Mesodermal cell (in vitro differentiated cells): ENCODE results near the gene SHANK2.
"Not testable (repeated sequence)": the region's sequence is repeated elsewhere in the genome, so short reads cannot be mapped to it uniquely, and the experiment has no call there.

Experiments
- H3K27ac ChIP-seq: 2 replicates; pipeline ENCODE4 v1.7.0; 2013; ENCODE audit warnings: mild to moderate bottlenecking, low read depth, low read length, moderate library complexity; ENCODE audit not compliant: severe bottlenecking
- H3K36me3 ChIP-seq: 2 replicates; pipeline ENCODE4 v1.7.1; 2013; ENCODE audit warnings: mild to moderate bottlenecking, low read length, moderate library complexity; ENCODE audit not compliant: control insufficient read depth, insufficient read depth
- H3K4me1 ChIP-seq: one replicate; pipeline ENCODE4 v1.7.1; 2013; ENCODE audit warnings: mild to moderate bottlenecking, low read length; ENCODE audit not compliant: insufficient read depth, control insufficient read depth, poor library complexity, severe bottlenecking
- H3K4me3 ChIP-seq: 2 replicates; pipeline ENCODE4 v1.7.0; 2013; ENCODE audit warnings: low read length, control low read depth, mild to moderate bottlenecking; ENCODE audit not compliant: insufficient read depth, poor library complexity, severe bottlenecking; ENCODE audit errors: extremely low read depth
- H3K9me3 ChIP-seq: 2 replicates; pipeline ENCODE4 v1.7.1; 2013; ENCODE audit warnings: mild to moderate bottlenecking, low read length, moderate library complexity; ENCODE audit not compliant: control insufficient read depth
- WGBS, 2 experiments: methylation state at CpG; one replicate each; pipeline ENCODE4 v1.1.5; 2013; ENCODE audit warnings: missing lambda C conversion rate in 2 of 2; ENCODE audit not compliant: insufficient coverage in 2 of 2; 5-methylcytosine and 5-hydroxymethylcytosine counted together

The SHANK2 gene

DNA sequence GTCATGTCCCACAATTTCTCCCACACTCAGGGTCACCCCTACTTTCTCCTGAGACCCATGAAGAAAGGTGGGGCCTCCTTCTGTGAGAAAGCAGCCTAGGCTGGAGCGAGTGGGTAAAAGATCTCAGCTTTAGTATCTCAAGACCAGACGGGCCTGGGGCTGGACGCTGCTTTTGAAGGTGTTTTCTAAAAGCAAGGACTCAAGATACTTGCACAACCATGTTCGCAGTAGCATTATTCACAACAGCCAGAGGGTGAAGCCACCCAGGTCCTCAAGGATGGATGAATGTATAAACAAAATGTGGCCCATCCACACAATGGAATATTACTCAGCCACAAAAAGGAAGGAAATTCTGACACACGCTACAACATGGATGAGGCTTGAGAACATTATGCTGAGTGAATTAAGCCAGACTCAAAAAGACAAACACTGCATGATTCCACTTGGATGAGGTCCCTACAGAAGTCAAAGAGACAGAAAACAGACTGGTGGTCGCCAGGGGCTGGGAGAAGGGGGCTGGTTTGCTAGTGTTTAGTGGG is 10.6 kb downstream of the SHANK2 start:
- no peak overlapping the region for H3K4me3 ChIP-seq
- H3K9me3 ChIP-seq = no peaks in the 10 kb centered on the region
- no peak overlapping the region for H3K27ac ChIP-seq
- H3K4me1 ChIP-seq = peaks cover 17% of the 10 kb centered on the region
- no peaks in the 10 kb centered on the region for H3K36me3 ChIP-seq
- WGBS, 2 experiments = 93 to 98% methylated on average over 4 to 6 of the region's 6 CpGs

DNA sequence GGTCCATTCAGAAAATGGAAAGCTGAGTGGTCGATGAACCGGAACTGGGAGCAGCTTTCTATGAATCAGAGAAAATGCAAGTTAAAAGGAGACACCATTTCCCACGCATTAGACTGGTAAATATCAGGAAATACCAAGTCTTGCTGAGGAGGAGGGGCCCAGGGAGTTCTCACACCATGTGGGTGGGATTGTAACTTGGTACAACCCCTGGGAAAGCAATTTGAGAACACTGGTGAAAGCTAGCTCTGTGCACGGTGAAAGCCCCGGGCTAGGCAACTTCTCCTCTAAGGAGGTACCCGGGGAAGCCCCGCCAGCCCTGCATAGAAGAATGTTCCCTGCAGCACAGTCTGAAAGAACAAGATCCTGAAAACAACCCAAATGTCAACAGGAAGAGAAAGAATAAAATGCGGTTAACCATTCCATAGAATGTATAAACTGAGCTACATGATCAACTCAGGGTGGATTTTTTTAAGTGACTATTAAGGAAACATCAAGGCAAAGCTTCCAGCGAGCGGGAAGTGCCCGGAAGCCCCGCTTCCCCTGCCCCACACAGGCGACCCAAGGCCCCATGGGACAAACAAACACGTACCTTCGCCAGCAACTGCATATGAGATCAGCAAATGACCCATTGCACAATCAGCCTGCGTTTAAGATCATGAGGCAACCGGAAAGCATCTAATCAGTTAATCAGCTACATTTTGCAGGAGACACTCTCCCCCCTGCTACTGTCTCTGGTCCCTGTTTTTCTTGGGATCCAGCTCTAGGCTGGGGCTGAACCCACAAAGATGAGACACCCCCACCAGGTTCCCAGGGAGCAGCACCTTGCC is 11.3 kb downstream of the SHANK2 start:
- no peaks in the 10 kb centered on the region for H3K36me3 ChIP-seq
- WGBS, 2 experiments = 68 to 69% methylated on average over 14 of the region's 17 CpGs
- peaks cover 14% of the 10 kb centered on the region for H3K4me1 ChIP-seq
- peak overlapping the region; percentile 43 for H3K27ac ChIP-seq
- no peaks in the 10 kb centered on the region for H3K9me3 ChIP-seq
- no peak overlapping the region for H3K4me3 ChIP-seq

DNA sequence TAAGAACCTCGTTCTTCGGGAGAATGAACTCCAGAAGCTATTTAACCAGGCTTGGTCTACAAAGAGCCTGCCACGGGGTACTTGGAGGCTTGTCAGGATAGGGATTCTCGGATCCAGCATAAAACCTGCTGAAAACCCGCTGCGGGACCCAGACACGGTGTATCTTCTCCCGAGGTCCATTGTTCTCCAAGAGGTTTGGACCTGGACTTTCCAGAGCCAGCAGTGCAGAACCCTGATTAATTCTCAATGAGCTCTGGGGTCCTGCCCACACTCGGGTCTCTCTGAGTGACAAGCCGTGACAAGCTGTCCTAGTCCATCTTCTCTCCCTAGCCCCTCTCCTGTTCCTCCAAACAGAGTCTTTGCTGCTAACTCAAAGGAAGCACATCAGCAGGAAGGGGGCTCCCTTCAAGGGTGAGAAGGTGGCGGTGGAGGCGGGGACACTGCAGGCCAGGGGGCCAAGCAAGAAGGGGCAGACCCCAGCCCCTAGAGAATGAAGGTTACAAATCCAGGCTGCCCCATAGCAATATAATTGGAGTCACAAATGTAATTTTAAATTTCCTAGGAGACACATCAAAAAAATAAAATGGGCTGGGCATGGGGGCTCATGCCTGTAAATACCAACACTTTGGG is 12.2 kb downstream of the SHANK2 start:
- Histone ChIP-seq H3K4me3 (no peak overlapping the region), H3K4me1 (peaks cover 7% of the 10 kb centered on the region), H3K9me3 (no peaks in the 10 kb centered on the region), H3K27ac (no peak overlapping the region), H3K36me3 (no peaks in the 10 kb centered on the region)
- 94 to 97% methylated on average over 10 to 11 of the region's 12 CpGs for WGBS, 2 experiments

DNA sequence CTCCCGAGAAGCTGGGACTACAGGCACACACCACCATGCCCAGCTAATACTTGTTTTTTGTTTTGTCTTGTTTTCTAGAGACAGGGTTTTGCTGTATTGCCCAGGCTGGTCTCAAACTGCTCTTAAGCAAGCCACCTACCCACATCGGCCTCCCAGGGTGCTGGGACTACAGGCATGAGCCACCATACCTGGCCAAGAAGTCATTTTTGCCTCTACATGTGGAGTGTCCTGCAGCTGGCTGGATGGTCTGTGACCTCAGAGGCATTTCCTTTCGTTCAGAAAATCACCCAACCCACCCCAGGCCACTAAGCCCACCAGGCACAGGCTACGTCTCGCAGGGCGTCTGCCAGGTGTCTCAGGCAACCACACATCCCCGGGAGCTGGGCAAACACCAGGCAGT is 12.8 kb downstream of the SHANK2 start:
- WGBS, 2 experiments = 72 to 85% methylated on average over 4 to 6 of the region's 7 CpGs
- Histone ChIP-seq H3K4me1 (peaks cover 7% of the 10 kb centered on the region), H3K9me3 (no peaks in the 10 kb centered on the region), H3K4me3 (no peak overlapping the region), H3K36me3 (no peaks in the 10 kb centered on the region), H3K27ac (no peak overlapping the region)

DNA sequence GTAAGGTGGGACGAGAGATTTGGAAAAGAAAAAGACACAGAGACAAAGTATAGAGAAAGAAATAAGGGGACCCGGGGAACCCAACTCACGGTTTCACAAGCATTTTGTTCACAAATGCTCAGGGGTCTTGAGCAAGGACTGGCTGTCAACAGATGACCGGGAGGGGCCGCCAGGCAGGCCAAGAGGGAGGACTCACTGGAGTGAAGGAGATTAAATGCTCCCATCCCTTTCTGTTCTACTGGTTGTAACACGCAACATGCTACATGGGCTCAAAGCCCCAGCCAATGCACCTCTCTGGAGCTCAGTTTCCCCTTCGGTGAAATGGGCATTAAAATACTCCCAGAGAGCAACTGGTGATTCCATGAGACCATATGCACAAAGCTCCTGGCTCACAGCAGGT is 13.4 kb downstream of the SHANK2 start:
- Histone ChIP-seq H3K4me1 (peaks cover 7% of the 10 kb centered on the region), H3K9me3 (no peaks in the 10 kb centered on the region), H3K36me3 (no peaks in the 10 kb centered on the region), H3K4me3 (no peak overlapping the region), H3K27ac (no peak overlapping the region)
- WGBS, 2 experiments = 90 to 95% methylated on average over 6 of the region's 7 CpGs

DNA sequence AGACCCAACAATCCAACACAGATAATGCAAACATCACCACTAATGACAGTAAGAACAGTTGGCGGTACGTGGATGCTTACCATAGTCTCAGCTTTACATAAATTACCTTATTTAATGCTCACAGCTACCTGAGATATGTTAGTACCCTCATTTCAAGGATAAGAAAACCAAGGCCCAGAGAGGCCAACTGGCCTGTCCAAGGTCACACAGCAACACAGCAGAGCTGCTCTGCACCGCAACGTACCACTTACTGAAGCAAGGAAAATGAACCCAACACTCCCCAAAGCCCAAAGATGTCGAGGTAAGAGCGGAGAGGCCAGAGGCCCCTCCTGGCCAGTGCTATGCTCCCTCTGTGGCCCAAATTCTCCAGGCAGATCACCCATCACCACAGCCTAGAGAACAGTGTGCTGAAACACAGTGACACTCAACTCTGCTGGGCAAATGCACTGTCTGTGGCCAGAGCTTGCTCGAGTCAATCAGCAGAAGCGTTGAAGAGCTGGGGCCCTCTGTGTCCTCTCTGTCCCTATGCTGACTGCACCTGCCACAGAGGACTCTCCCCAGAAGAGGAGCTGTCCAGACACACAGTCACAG is 14.0 kb downstream of the SHANK2 start:
- Histone ChIP-seq H3K4me1 (peaks cover 7% of the 10 kb centered on the region), H3K36me3 (no peaks in the 10 kb centered on the region), H3K9me3 (no peaks in the 10 kb centered on the region), H3K27ac (no peak overlapping the region), H3K4me3 (no peak overlapping the region)
- WGBS, 2 experiments = 88 to 90% methylated on average over 6 to 8 of the region's 8 CpGs

DNA sequence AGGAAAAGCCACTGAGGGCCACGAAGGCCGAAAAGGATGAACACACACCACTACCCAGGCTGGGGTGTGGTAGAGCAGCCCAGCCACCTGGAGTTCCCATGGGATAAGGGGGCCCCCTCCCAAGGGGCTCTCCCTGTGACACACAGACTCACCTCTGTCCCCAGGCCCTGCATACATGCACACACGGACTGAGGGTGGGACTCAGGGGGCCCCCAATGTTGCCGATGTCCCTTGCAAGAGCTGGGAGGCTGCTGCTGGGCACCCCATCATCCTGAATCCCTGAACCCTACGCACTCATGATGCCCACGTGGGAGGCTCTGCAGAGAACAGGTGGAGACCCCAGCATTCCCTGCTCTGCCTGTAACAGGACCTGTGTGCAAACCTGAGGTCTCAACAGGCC is 14.5 kb downstream of the SHANK2 start:
- H3K4me1 ChIP-seq = peaks cover 7% of the 10 kb centered on the region
- no peak overlapping the region for H3K4me3 ChIP-seq
- H3K36me3 ChIP-seq = no peaks in the 10 kb centered on the region
- no peak overlapping the region for H3K27ac ChIP-seq
- WGBS, 2 experiments = 87 to 90% methylated on average over 4 to 5 of the region's 6 CpGs
- H3K9me3 ChIP-seq = no peaks in the 10 kb centered on the region

DNA sequence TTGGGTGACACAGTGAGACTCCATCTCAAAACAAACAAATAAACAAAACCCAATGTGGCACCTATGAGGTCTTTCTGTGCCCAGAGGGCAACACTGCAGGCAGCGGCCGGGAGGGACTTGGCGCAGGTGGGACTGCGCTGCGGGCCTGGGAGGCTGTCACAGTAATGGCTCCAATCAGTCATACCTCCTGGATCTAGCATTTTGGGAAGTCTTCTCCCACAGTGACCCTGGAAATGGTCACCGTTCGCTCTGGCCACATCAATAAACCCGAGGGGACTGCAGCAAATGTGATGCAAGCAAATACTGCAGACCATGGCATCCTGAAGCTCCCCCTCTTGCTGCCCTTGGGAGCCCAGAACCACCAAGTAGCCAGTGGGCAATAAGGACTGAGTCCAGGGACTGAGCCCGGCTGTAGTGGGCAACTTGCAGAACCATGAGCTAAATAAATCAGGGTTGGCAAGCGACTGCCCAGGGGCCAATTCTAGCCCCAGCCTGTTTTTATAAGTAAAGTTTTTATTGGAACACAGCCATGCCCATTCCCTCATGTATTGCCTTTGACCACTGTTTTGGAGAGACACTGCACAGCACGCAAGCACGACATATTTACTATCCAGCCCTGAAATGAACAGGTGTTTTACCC is 15.4 kb downstream of the SHANK2 start:
- 89 to 97% methylated on average over 11 to 12 of the region's 12 CpGs for WGBS, 2 experiments
- H3K4me1 ChIP-seq = peaks cover 7% of the 10 kb centered on the region
- no peak overlapping the region for H3K27ac ChIP-seq
- H3K9me3 ChIP-seq = no peaks in the 10 kb centered on the region
- no peaks in the 10 kb centered on the region for H3K36me3 ChIP-seq
- no peak overlapping the region for H3K4me3 ChIP-seq

DNA sequence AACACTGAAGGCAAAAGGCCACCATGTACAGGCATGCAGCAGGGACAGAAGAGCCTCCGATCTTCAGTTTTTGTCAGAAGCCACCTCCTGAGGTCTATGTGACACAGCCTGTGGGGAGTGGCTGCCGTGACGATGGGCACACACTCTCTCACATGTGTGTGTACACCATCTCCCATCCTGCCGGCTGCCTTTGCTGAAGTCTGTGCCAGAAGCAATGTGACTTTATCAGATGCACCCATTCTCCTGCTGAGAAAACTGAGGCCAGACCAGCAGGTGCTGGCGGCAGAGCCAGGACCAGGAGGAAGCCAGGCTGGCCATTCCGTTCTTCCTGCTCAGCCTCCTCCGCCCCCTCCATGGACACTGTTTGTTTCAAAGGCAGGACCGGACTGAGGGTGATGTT is 16.7 kb downstream of the SHANK2 start:
- Histone ChIP-seq H3K4me3 (no peak overlapping the region), H3K9me3 (no peaks in the 10 kb centered on the region), H3K4me1 (no peaks in the 10 kb centered on the region), H3K36me3 (no peaks in the 10 kb centered on the region), H3K27ac (no peak overlapping the region)
- WGBS, 2 experiments = 90 to 92% methylated on average over 6 to 8 of the region's 8 CpGs

DNA sequence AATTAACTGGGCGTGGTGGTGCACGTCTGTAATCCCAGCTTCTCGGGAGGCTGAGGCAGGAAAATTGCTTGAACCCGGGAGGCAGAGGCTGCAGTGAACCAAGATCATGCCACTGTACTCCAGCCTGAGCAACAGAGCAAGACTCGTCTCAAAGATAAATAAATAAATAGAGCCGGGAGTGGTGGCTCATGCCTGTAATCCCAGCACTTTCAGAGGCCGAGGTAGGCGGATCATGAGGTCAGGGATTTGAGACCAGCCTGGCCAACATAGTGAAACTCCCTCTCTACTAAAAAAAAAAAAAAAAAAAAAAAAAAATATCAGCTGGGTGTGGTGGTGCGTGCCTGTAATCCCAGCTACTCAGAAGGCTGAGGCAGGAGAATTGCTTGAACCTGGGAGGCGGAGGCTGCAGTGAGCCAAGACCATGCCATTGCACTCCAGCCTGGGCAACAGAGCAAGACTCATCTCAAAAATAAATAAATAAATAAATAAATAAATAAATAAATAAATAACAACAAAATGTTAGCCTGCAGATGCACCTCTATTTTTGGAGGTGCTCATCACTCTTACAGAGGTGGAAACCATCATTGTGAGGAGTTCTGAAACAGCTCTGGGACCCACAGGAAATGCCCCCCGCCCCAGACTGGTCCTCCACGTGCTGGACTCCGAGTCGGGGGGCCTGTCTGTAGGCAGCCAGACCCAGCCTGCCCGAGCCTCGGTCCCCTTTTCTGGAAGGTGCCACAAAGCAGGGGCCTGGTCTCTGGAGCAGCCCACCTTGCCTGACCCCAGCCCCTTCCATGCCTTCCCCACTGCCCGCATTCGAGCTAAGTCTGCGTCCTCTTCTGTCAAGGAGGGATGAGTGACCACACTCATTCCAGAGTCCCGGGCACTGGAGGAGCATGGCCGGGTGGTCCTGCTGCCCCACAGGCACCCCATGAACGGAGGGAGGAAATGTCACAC is 18.2 kb downstream of the SHANK2 start:
- H3K27ac ChIP-seq, H3K9me3 ChIP-seq, H3K4me3 ChIP-seq, H3K36me3 ChIP-seq, H3K4me1 ChIP-seq: not testable (repeated sequence)
- WGBS, 2 experiments = 91 to 95% methylated on average over 15 to 17 of the region's 22 CpGs
